ENCODE measurements around the gene SRSF8.

The SRSF8 gene

DNA sequence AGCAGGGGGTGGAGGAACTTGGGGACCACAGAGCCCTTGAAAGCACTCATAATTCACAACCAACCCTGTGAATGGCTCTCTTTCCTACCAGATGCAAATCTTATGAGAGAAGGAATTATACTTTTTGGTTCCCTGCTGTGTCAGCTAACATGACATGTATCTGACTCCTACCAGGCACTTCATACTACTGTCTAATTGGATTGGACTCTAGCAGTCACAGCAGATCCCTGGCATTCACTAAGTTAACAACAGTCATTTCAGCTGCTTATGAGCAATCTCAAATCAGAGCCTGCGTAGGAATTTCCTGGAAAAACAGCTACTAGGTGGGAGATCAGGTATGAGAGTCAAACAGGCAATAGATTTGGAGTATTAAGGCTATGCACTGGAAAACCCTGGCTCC lies 11.8 kb downstream of the SRSF8 start:
- ATAC-seq (ENCODE audit: low read depth) (no peak), DNase-seq (ENCODE audit: low spot score in 2 of 2) (no peak)
- no peak overlapping the region for H3K27ac Mint-ChIP-seq
- H3K36me3 Mint-ChIP-seq, result no peaks in the 10 kb centered on the region
- H3K9me3 Mint-ChIP-seq, result no peaks in the 10 kb centered on the region
- H3K4me3 Mint-ChIP-seq, result no peak overlapping the region
- H3K4me1 Mint-ChIP-seq, result peaks cover 4% of the 10 kb centered on the region
- no peaks in the 10 kb centered on the region for H3K27me3 Mint-ChIP-seq

GRCh38 chr11:95081010-95081409 lies 14.3 kb downstream of the SRSF8 start:
- H3K27me3 Mint-ChIP-seq, result no peaks in the 10 kb centered on the region
- H3K4me1 Mint-ChIP-seq, result peaks cover 4% of the 10 kb centered on the region
- H3K27ac Mint-ChIP-seq, result no peak overlapping the region
- DNase-seq (ENCODE audit: low spot score in 2 of 2), result no peak
- H3K9me3 Mint-ChIP-seq, result no peaks in the 10 kb centered on the region
- H3K36me3 Mint-ChIP-seq, result no peaks in the 10 kb centered on the region
- H3K4me3 Mint-ChIP-seq, result no peak overlapping the region
- ATAC-seq (ENCODE audit: low read depth), result no peak

GRCh38 chr11:95081412-95081811 lies 14.7 kb downstream of the SRSF8 start:
- no peak for DNase-seq (ENCODE audit: low spot score in 2 of 2)
- H3K27me3 Mint-ChIP-seq, result no peaks in the 10 kb centered on the region
- H3K27ac Mint-ChIP-seq, result no peak overlapping the region
- no peaks in the 10 kb centered on the region for H3K9me3 Mint-ChIP-seq
- H3K4me3 Mint-ChIP-seq, result no peak overlapping the region
- peaks cover 3% of the 10 kb centered on the region for H3K4me1 Mint-ChIP-seq
- no peak for ATAC-seq (ENCODE audit: low read depth)
- H3K36me3 Mint-ChIP-seq, result no peaks in the 10 kb centered on the region

- ATAC-seq (ENCODE audit: low read depth), result no peak
- no peak overlapping the region for H3K27ac Mint-ChIP-seq
- H3K27me3 Mint-ChIP-seq, result no peaks in the 10 kb centered on the region
- H3K36me3 Mint-ChIP-seq, result no peaks in the 10 kb centered on the region
- no peaks in the 10 kb centered on the region for H3K4me1 Mint-ChIP-seq
- H3K9me3 Mint-ChIP-seq, result no peaks in the 10 kb centered on the region
- H3K4me3 Mint-ChIP-seq, result no peak overlapping the region
- no peak for DNase-seq (ENCODE audit: low spot score in 2 of 2)
Observed at GRCh38 chr11:95082576-95083001, 15.9 kb downstream of the SRSF8 start.

GRCh38 chr11:95084509-95084908 lies 17.8 kb downstream of the SRSF8 start:
- H3K4me3 Mint-ChIP-seq, result no peak overlapping the region
- H3K36me3 Mint-ChIP-seq, result no peaks in the 10 kb centered on the region
- no peak for DNase-seq (ENCODE audit: low spot score in 2 of 2)
- no peaks in the 10 kb centered on the region for H3K27me3 Mint-ChIP-seq
- H3K9me3 Mint-ChIP-seq, result no peaks in the 10 kb centered on the region
- no peak overlapping the region for H3K27ac Mint-ChIP-seq
- ATAC-seq (ENCODE audit: low read depth), result no peak
- H3K4me1 Mint-ChIP-seq, result peaks cover 9% of the 10 kb centered on the region

DNA sequence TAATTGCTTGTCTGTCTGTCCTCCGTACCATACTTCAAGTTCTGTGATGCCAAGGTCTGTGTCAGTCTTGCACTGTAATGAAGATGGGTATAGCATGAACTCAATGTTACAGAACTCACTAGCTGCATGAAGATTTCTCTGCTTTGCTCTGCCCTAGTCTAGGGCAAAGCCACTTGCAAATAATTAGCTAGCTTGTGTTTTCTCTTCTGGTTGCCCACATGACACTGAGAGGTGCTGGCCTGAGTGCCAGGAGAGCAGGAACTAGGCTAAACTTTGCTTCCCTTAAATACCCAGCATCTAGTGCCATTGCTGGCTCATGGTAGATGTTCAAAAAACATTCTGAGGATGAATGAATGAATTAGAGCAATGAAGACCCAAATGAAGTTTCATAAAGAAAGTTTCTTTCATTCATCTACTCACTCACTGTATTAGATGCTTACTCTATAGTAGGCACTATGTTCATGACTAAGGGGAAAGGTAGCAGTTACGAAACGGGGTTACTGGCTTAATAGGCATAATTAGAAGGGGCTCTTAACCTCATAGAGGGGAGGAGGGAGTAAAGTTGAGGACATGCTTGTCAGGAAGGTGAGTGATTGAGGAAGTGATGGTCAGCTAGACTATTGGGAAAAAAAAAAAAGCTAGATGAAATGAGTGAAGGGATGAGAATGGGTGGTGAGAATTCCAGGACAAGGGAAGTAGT lies 18.5 kb downstream of the SRSF8 start:
- Mint-ChIP-seq H3K4me1 (peaks cover 10% of the 10 kb centered on the region), H3K9me3 (no peaks in the 10 kb centered on the region), H3K27ac (no peak overlapping the region), H3K4me3 (no peak overlapping the region), H3K36me3 (no peaks in the 10 kb centered on the region), H3K27me3 (no peaks in the 10 kb centered on the region)
- ATAC-seq (ENCODE audit: low read depth) (no peak), DNase-seq (ENCODE audit: low spot score in 2 of 2) (no peak)

DNA sequence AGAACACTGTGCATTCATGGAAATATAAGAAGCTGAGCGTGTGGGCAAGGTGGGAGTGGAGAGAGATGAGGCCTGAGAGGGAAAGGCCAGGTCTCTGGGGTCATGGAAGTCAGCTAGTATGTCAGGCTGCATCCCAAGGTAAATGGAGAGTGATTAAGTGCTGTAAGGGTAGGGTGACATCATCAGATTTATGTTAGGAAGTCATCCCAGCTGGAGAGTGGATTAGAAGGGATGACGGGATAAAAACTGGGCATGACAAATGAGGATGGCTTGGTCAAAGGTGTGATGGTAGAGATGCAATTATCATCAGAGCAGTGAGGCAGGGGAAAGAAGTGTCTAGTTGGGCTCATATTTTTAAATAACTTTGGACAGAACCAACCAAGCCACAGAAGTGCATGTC lies 19.4 kb downstream of the SRSF8 start:
- H3K36me3 Mint-ChIP-seq, result no peaks in the 10 kb centered on the region
- no peaks in the 10 kb centered on the region for H3K27me3 Mint-ChIP-seq
- DNase-seq (ENCODE audit: low spot score in 2 of 2), result no peak
- no peak for ATAC-seq (ENCODE audit: low read depth)
- peaks cover 18% of the 10 kb centered on the region for H3K4me1 Mint-ChIP-seq
- H3K9me3 Mint-ChIP-seq, result no peaks in the 10 kb centered on the region
- H3K27ac Mint-ChIP-seq, result no peak overlapping the region
- no peak overlapping the region for H3K4me3 Mint-ChIP-seq

- H3K4me1 Mint-ChIP-seq, result peaks cover 26% of the 10 kb centered on the region
- H3K4me3 Mint-ChIP-seq, result no peak overlapping the region
- no peaks in the 10 kb centered on the region for H3K36me3 Mint-ChIP-seq
- no peaks in the 10 kb centered on the region for H3K27me3 Mint-ChIP-seq
- H3K9me3 Mint-ChIP-seq, result no peaks in the 10 kb centered on the region
- no peak overlapping the region for H3K27ac Mint-ChIP-seq
- no peak for ATAC-seq (ENCODE audit: low read depth)
- no peak for DNase-seq (ENCODE audit: low spot score in 2 of 2)
Observed at GRCh38 chr11:95086836-95087570, 20.3 kb downstream of the SRSF8 start.

- peak overlapping the region; percentile 96 for H3K27ac Mint-ChIP-seq
- DNase-seq (ENCODE audit: low spot score in 2 of 2), result peak in 1 of 2 donors; percentile 18
- H3K4me3 Mint-ChIP-seq, result peak overlapping the region; percentile 98
- H3K27me3 Mint-ChIP-seq, result no peaks in the 10 kb centered on the region
- ATAC-seq (ENCODE audit: low read depth), result peak; percentile 65
- H3K36me3 Mint-ChIP-seq, result no peaks in the 10 kb centered on the region
- no peaks in the 10 kb centered on the region for H3K9me3 Mint-ChIP-seq
- peaks cover 37% of the 10 kb centered on the region for H3K4me1 Mint-ChIP-seq
Observed at GRCh38 chr11:95088946-95089619, 22.4 kb downstream of the SRSF8 start.

DNA sequence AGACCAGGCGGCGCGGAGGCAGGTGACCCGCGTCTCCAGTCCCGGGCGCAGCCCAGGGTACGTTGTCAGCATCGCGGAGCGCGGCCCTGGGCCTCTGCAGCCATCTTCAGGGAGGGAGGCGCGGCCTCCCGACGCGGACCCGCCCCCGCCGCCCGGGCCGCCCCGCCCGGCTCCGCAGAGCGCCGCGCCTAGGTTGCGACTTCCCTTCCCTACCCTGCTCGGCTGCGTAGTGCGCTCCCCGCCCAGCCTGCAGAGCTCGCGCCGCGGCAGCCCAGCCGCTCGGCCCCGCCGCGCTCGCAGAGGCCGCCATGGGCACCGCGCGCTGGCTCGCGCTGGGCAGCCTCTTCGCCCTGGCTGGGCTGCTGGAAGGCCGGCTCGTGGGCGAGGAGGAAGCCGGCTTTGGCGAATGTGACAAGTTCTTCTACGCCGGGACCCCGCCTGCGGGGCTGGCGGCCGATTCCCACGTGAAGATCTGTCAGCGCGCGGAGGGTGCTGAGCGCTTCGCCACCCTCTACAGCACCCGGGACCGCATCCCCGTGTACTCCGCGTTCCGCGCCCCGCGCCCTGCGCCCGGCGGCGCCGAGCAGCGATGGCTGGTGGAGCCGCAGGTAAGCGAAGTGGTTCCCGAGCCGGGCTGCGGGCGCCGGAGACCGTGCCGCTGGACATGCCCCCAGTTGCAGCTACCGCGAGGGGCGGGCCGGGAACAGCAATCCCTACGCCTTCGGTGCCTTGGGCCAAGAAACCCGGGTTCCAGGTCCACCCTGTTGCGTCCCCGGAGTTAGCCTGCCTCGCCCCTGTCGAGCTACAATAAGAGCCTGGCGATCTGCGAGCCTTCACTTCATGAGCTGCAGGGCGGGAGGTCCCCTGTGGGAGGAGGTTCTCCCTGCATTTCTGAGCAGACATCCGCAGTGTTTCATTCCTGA lies 23.2 kb downstream of the SRSF8 start, which contains the start of gene ENDOD1:
Gene ENDOD1, plus strand, starts transcription at position 227 of the 923 bp plus-strand sequence. Its CDS starts 82 bp downstream, at position 309.
- Mint-ChIP-seq H3K4me3 (peak within 1 kb of the TSS; percentile 98), H3K9me3 (no peaks in the 10 kb centered on the region), H3K36me3 (no peaks in the 10 kb centered on the region), H3K27ac (peak within 1 kb of the TSS; percentile 96), H3K4me1 (peaks cover 37% of the 10 kb centered on the region), H3K27me3 (no peaks in the 10 kb centered on the region)
- DNase-seq (ENCODE audit: low spot score in 2 of 2), result peak; percentile 81 to 82
- peak; percentile 88 for ATAC-seq (ENCODE audit: low read depth)

DNA sequence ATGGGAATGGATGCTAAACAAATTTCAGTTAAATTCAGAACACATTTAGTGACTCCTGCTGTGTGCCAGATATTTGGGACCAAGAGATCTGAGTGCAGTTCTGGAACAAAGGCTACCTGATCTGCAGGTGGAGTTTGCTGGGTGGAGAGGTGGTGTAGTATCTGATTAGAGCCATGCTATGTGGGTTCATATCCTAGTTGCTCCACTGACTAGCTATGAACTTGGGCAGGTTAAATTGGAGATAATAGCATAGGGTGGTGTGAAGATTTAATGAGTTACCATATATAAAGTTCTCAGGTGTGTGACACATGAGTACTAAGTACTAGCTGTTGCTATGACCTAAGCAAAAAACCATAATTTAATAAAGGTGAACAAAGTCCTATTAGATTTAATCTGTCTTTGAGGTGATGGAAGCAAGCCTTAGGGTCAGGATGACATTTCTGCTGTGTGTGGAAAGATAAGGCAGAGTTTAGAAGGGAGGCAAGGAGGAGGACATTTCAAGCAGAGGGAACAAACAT lies 25.0 kb downstream of the SRSF8 start:
- peaks cover 43% of the 10 kb centered on the region for H3K4me1 Mint-ChIP-seq
- no peaks in the 10 kb centered on the region for H3K36me3 Mint-ChIP-seq
- no peaks in the 10 kb centered on the region for H3K27me3 Mint-ChIP-seq
- H3K4me3 Mint-ChIP-seq, result peak overlapping the region; percentile 7
- no peak overlapping the region for H3K27ac Mint-ChIP-seq
- DNase-seq (ENCODE audit: low spot score in 2 of 2), result no peak
- ATAC-seq (ENCODE audit: low read depth), result no peak
- no peaks in the 10 kb centered on the region for H3K9me3 Mint-ChIP-seq

DNA sequence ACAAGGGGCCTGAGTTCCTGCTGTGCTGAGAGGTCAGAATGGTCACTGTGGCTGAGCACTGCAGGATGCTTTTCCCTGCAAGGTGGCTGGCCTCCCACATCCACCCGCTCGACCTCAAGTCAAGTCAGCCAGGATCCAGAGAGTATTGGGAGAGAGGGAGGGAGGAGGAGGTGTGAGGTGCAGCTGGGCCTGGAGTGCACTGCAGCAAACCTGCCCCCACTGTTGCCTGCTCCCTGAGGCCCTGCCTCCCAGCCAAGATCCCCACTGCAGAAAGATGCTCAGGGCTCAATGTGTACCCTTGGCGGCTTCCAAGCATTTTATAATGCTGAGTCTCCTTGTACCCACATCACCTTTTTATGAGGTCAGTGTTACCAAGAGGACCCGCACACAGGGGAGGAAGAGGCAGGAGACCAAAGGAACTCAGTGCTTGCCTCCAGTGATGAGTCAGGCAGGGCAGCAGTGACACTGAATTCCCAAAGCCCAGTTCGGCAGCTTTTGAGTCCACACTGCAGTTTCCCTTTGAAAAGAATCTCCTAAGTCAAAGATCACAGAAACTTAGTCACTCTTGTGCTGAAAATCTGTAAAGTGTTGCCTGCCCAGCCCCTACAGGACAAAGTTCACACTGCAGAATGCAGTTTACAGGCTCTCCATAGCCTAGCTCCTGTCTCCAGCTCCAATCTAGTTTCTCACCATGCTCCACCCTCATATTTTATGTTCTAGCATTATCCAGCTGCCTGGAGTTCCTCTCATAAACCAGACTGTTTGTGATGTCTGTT lies 26.0 kb downstream of the SRSF8 start:
- Mint-ChIP-seq H3K36me3 (no peaks in the 10 kb centered on the region), H3K27me3 (no peaks in the 10 kb centered on the region), H3K4me3 (peak overlapping the region; percentile 68), H3K27ac (peak overlapping the region; percentile 9), H3K4me1 (peaks cover 52% of the 10 kb centered on the region), H3K9me3 (no peaks in the 10 kb centered on the region)
- DNase-seq (ENCODE audit: low spot score in 2 of 2) (no peak), ATAC-seq (ENCODE audit: low read depth) (no peak)

DNA sequence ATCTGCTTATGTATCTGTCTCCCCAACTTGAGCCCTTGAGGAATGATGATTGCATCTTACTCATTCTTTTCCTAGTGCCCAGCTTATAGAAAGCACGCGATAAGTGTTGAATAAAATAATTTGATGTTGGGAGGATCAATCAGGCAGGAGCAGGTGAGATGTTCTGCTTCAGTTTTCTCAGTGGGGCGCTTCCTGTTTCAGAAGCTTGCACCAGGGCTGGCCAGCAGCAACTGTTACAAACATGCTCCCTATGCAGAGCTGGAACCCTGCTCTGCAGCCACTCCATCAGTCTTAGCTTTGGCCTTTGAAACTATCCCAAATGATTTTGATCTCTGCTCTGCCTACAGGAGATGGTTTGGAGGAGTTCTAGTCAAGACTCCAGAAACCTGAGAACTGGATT lies 26.8 kb downstream of the SRSF8 start:
- Mint-ChIP-seq H3K9me3 (no peaks in the 10 kb centered on the region), H3K4me1 (peaks cover 54% of the 10 kb centered on the region), H3K4me3 (peak overlapping the region; percentile 68), H3K36me3 (no peaks in the 10 kb centered on the region), H3K27ac (peak overlapping the region; percentile 9), H3K27me3 (no peaks in the 10 kb centered on the region)
- no peak for DNase-seq (ENCODE audit: low spot score in 2 of 2)
- ATAC-seq (ENCODE audit: low read depth), result no peak
